HS-27A (cell line): ENCODE data around the gene FOXD4L3.
"Not testable (repeated sequence)": the region's sequence is repeated elsewhere in the genome, so short reads cannot be mapped to it uniquely, and the experiment has no call there.

Experiments used
- DNase-seq: peaks from one replicate; pipeline ENCODE4 v3.0.0-alpha.2; 2012; ENCODE audit warnings: low read depth, missing footprints

FOXD4L3 gene

GRCh38 chr9:68351689-68352088 lies 49.0 kb downstream of the FOXD4L3 start:
- DNase-seq: not testable (repeated sequence)
